GM12878 (cell line): Measurements from ENCODE around the gene PPP1R1A. TPM values are rescaled to one million over a fixed set of nuclear protein-coding genes. Genes with fewer than 3 reads are reported as not detected.

Source experiments
- ATAC-seq: fragments of 200-7000 bp; cut with Tn5 transposase; 3 replicates; pipeline ENCODE4 v1.9.1; 2020; ENCODE audit warnings: mild to moderate bottlenecking, moderate library complexity
- BruUV-seq: library from RNA; stranded (reverse); fragments of 400-500 nt; replicated peaks from 2 replicates; lab custom pipeline; 2021; lab: Mats Ljungman, UMichigan
- CTCF ChIA-PET: fragments of 300-600 bp; sonication (Branson Sonifier 250); formaldehyde crosslinking; extraction: SDS; loops from one replicate; lab custom pipeline; 2021; ENCODE audit warnings: inconsistent platforms; lab: Yijun Ruan, JAX
- POLR2A ChIA-PET: fragments of 350-600 bp; formaldehyde crosslinking; extraction: SDS; loops from one replicate; lab custom pipeline; 2021; ENCODE audit warnings: inconsistent platforms; lab: Charles Lee
- RAD21 ChIA-PET: fragments of 300-600 bp; sonication (Branson Sonifier 250); formaldehyde crosslinking; loops from one replicate; lab custom pipeline; 2023; ENCODE audit warnings: antibody characterized with exemption; ENCODE audit not compliant: unreplicated experiment; lab: Charles Lee
- SMC1A ChIA-PET: fragments of 300-600 bp; sonication (Branson Sonifier 250); formaldehyde crosslinking; loops from one replicate; lab custom pipeline; 2023; ENCODE audit not compliant: unreplicated experiment, uncharacterized antibody; lab: Charles Lee
- DNase-seq: peaks from one replicate; pipeline ENCODE4 v3.0.0-alpha.2; 2011; ENCODE audit warnings: low read depth, low spot score
- FAIRE-seq: peaks from 3 replicates; lab custom pipeline; 2011; peaks lifted over from hg19 to GRCh38; lab: Jason Lieb, UNC
- H2AFZ ChIP-seq: 2 replicates; pipeline ENCODE4 v1.6.0; 2011; ENCODE audit warnings: low read depth, low read length, control low read depth; ENCODE audit not compliant: control insufficient read depth
- H3K27ac ChIP-seq: 2 replicates; pipeline ENCODE4 v1.5.1; 2011; ENCODE audit warnings: control low read depth; ENCODE audit not compliant: control insufficient read depth, insufficient read depth
- H3K27me3 ChIP-seq, 2 experiments: replicated peaks in 1 of 2; 2 replicates each; pipeline versions ENCODE4 v1.6.0 to v1.6.1; 2011; ENCODE audit warnings: low read length in 1 of 2; ENCODE audit not compliant: control insufficient read depth in 2 of 2, insufficient read depth in 2 of 2
- H3K36me3 ChIP-seq, 2 experiments: 2 replicates each; pipeline ENCODE4 v1.5.1; 2011; ENCODE audit warnings: low read length in 1 of 2; ENCODE audit not compliant: control insufficient read depth in 2 of 2, insufficient read depth in 2 of 2
- H3K4me1 ChIP-seq: 2 replicates; pipeline ENCODE4 v1.6.1; 2011; ENCODE audit warnings: mild to moderate bottlenecking, low read length, moderate library complexity, mixed read lengths; ENCODE audit not compliant: control insufficient read depth, insufficient read depth
- H3K4me2 ChIP-seq: 2 replicates; pipeline ENCODE4 v1.6.0; 2011; ENCODE audit warnings: control low read depth; ENCODE audit not compliant: control insufficient read depth, insufficient read depth
- H3K4me3 ChIP-seq: fragments of 200-600 bp; sonication (generic); 2 replicates; pipeline ENCODE4 v1.5.1; 2016
- H3K79me2 ChIP-seq: 2 replicates; pipeline ENCODE4 v1.6.0; 2011; ENCODE audit warnings: low read length; ENCODE audit not compliant: control insufficient read depth, insufficient read depth
- H3K9ac ChIP-seq: 2 replicates; pipeline ENCODE4 v1.8.0; 2011; ENCODE audit warnings: low read length, control low read depth, mixed read lengths; ENCODE audit not compliant: control insufficient read depth, insufficient read depth
- H3K9me3 ChIP-seq: replicated peaks from 3 replicates; pipeline ENCODE4 v1.5.1; 2011; ENCODE audit warnings: mild to moderate bottlenecking, low read length; ENCODE audit not compliant: control insufficient read depth, insufficient read depth
- H4K20me1 ChIP-seq: 2 replicates; pipeline ENCODE4 v1.6.0; 2011; ENCODE audit not compliant: control insufficient read depth, insufficient read depth
- HDGF ChIP-seq: fragments of 450-650 bp; IDR thresholded peaks from 2 replicates; pipeline ENCODE4 v1.6.1; 2016; ENCODE audit warnings: antibody characterized with exemption
- RBBP5 ChIP-seq: fragments of 200-600 bp; sonication (generic); conservative IDR thresholded peaks from 2 replicates; pipeline ENCODE4 v1.6.1; 2016
- SREBF1 ChIP-seq: IDR thresholded peaks from 2 replicates; pipeline ENCODE4 v1.6.1; 2012; ENCODE audit warnings: mild to moderate bottlenecking, low read length
- SUPT20H ChIP-seq: IDR thresholded peaks from 2 replicates; pipeline ENCODE4 v1.6.1; 2011; ENCODE audit warnings: low read depth, mild to moderate bottlenecking, low read length, moderate library complexity, borderline replicate concordance; ENCODE audit not compliant: control insufficient read depth
- SUZ12 ChIP-seq: fragments of 200-600 bp; sonication (generic); IDR thresholded peaks from one replicate; pipeline ENCODE4 v1.6.1; 2018; ENCODE audit warnings: antibody characterized with exemption, mild to moderate bottlenecking; ENCODE audit not compliant: unreplicated experiment
- WRNIP1 ChIP-seq: IDR thresholded peaks from 2 replicates; pipeline ENCODE4 v1.6.1; 2011; ENCODE audit warnings: low read depth, low read length, improper control_type of control experiment, borderline replicate concordance
- WGBS: methylation state at CpG from one replicate; pipeline ENCODE4 v1.1.6; 2016; ENCODE audit warnings: low lambda C conversion rate; ENCODE audit not compliant: insufficient replicate concordance, insufficient coverage; ENCODE audit errors: missing lambda C conversion rate; 5-methylcytosine and 5-hydroxymethylcytosine counted together
- in situ Hi-C: fragments of 300-500 bp; cut with MboI; formaldehyde crosslinking; loops from 9 replicates; pipeline ENCODE4 v1.14.3; 2018; ENCODE audit warnings: mixed read lengths
- intact Hi-C: fragments of 100-400 bp; cut with micrococcal nuclease; formaldehyde crosslinking; loops from one replicate; pipeline ENCODE4 v1.14.2; 2022; ENCODE audit not compliant: unreplicated experiment
- polyA plus RNA-seq, 11 experiments: library from polyadenylated mRNA; depleted of rRNA in 4 of 11; unstranded in 6 of 11; stranded (reverse) in 5 of 11; fragments of >200 nt; fragmentation: Nextera tagmentation in 4 of 11; fragmentation: Illumina TruSeq in 1 of 11; extraction: Ambion mirVana in 4 of 11; extraction: Trizol in 1 of 11; gene quantifications; 1 replicate in 1 of 11; 2 replicates in 10 of 11; pipeline versions ENCODE4 v1.2.1 to v1.2.3, GENCODE V29; 2011 to 2016; ENCODE audit warnings: inconsistent platforms in 2 of 11, missing spikeins in 2 of 11, low read depth in 1 of 11
- total RNA-seq, 4 experiments: library from RNA; depleted of rRNA in 3 of 4; stranded (reverse); fragments of >200 nt in 3 of 4; fragmentation: Illumina TruSeq in 1 of 4; extraction: Trizol in 1 of 4; gene quantifications; 2 replicates each; pipeline versions ENCODE4 v1.2.1 to v1.2.3, GENCODE V29; 2013 to 2021
- TF ChIP-seq, protein P1 (sequence below): fragments of 450-650 bp; IDR thresholded peaks from 2 replicates; pipeline ENCODE4 v1.6.1; 2017; ENCODE audit warnings: low read depth, mild to moderate bottlenecking, moderate library complexity
- TF ChIP-seq, protein P2 (sequence below): fragments of 450-650 bp; conservative IDR thresholded peaks from 2 replicates; pipeline ENCODE4 v1.6.1; 2017; ENCODE audit warnings: mild to moderate bottlenecking, moderate library complexity
- TF ChIP-seq, protein P3 (sequence below): fragments of 150-350 bp; IDR thresholded peaks from 2 replicates; pipeline ENCODE4 v1.6.1; 2014; ENCODE audit warnings: mild to moderate bottlenecking, low read depth, low read length

PPP1R1A gene
- total and polyA plus RNA-seq, 10 of the 15 experiments (the other 5 are each of a cell fraction or from before 2014, with no cell fraction given) = 0.03 to 0.08 (median 0.07) TPM; not detected in 7

DNA sequence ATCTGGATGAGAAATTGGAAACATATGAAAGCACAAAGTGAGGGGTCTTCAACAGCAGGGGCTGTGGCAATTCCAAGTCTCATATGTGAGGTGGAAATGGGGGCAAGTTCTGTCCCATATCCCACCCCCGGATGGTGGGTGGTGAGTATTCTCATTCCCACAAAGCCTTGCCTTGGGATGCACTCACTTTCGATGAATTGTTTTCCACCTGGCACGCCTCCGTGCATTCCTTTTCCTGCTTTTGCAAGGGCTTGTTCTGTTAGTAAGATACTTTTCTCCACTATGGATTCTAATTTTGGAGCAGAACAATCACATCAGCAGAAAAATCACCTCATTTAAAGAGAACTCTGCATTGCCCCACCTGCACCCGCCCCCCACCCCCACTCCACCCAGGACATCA, 43.1 kb upstream of the PPP1R1A start:
- 38% methylated on average over 5 of the region's 5 CpGs for WGBS
- no peaks in the 10 kb centered on the region for H3K4me1 ChIP-seq
- H2AFZ ChIP-seq = no peak overlapping the region
- FAIRE-seq = no peak
- ChIA-PET CTCF (no interaction called here), RAD21 (no interaction called here), SMC1A (interaction anchor here (0.5 to 0.6 kb wide), 2 partner anchors 10 to 167 kb away, joined by 3 read pairs; no protein-coding TSS in a partner anchor), POLR2A (no interaction called here)
- TF ChIP-seq, protein P1, sequence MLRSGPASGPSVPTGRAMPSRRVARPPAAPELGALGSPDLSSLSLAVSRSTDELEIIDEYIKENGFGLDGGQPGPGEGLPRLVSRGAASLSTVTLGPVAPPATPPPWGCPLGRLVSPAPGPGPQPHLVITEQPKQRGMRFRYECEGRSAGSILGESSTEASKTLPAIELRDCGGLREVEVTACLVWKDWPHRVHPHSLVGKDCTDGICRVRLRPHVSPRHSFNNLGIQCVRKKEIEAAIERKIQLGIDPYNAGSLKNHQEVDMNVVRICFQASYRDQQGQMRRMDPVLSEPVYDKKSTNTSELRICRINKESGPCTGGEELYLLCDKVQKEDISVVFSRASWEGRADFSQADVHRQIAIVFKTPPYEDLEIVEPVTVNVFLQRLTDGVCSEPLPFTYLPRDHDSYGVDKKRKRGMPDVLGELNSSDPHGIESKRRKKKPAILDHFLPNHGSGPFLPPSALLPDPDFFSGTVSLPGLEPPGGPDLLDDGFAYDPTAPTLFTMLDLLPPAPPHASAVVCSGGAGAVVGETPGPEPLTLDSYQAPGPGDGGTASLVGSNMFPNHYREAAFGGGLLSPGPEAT = no peak
- H4K20me1 ChIP-seq = no peaks in the 10 kb centered on the region
- BruUV-seq = no TSS peak
- H3K9me3 ChIP-seq = no peaks in the 10 kb centered on the region; the same call in 2 of the 3 replicates
- in situ Hi-C loops = no loop called here
- no peak overlapping the region for H3K27ac ChIP-seq
- no peaks in the 10 kb centered on the region; a peak in 1 of 4 replicates for H3K27me3 ChIP-seq
- H3K79me2 ChIP-seq = no peaks in the 10 kb centered on the region
- no peak overlapping the region for H3K4me2 ChIP-seq
- intact Hi-C loops = no loop called here
- no peak overlapping the region for H3K4me3 ChIP-seq
- no peak for DNase-seq
- no peak overlapping the region for H3K9ac ChIP-seq
- no peaks in the 10 kb centered on the region for H3K36me3 ChIP-seq
- ATAC-seq = no peak

DNA sequence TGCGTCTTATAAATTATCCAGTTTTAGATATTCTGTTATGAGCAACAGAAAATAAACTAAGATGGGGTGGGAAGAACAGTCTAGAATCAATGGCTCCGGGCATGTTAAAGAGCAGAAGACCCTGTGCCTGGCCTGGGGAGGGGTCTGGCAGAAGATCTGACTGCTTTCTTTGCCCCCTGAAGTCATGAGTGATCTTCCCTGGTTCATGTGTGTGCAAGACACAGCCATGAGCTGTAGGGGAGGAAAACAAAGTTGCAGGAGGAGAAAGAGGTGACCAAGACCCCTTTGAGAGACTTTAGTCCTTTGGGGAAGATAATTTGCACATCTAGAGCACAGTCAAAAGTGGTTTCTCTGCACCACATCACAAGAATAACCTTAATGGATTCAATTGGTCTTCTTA, 41.5 kb upstream of the PPP1R1A start:
- H2AFZ ChIP-seq = no peak overlapping the region
- intact Hi-C loops (no loop called here), in situ Hi-C loops (no loop called here)
- FAIRE-seq (no peak), DNase-seq (no peak), ATAC-seq (no peak)
- SMC1A ChIA-PET = interaction anchor here (0.9 kb wide), 1 partner anchor 13 kb away, joined by 3 read pairs; no protein-coding TSS in a partner anchor
- CTCF ChIA-PET = interaction anchor here (1.1 kb wide), 1 partner anchor 29 kb away, joined by 3 read pairs; no protein-coding TSS in a partner anchor
- no TSS peak for BruUV-seq
- no peak overlapping the region for H3K4me2 ChIP-seq
- H3K4me1 ChIP-seq = no peaks in the 10 kb centered on the region
- POLR2A ChIA-PET = no interaction called here
- H3K4me3 ChIP-seq = no peak overlapping the region
- H3K9ac ChIP-seq = no peak overlapping the region
- H3K27ac ChIP-seq = no peak overlapping the region
- no peaks in the 10 kb centered on the region for H3K36me3 ChIP-seq
- WGBS = 43% methylated on average over 2 of the region's 2 CpGs
- RAD21 ChIA-PET = no interaction called here
- H3K9me3 ChIP-seq = no peaks in the 10 kb centered on the region; the same call in 2 of the 3 replicates
- no peaks in the 10 kb centered on the region; a peak in 1 of 4 replicates for H3K27me3 ChIP-seq
- no peaks in the 10 kb centered on the region for H4K20me1 ChIP-seq
- H3K79me2 ChIP-seq = no peaks in the 10 kb centered on the region
- TF ChIP-seq, protein P2, sequence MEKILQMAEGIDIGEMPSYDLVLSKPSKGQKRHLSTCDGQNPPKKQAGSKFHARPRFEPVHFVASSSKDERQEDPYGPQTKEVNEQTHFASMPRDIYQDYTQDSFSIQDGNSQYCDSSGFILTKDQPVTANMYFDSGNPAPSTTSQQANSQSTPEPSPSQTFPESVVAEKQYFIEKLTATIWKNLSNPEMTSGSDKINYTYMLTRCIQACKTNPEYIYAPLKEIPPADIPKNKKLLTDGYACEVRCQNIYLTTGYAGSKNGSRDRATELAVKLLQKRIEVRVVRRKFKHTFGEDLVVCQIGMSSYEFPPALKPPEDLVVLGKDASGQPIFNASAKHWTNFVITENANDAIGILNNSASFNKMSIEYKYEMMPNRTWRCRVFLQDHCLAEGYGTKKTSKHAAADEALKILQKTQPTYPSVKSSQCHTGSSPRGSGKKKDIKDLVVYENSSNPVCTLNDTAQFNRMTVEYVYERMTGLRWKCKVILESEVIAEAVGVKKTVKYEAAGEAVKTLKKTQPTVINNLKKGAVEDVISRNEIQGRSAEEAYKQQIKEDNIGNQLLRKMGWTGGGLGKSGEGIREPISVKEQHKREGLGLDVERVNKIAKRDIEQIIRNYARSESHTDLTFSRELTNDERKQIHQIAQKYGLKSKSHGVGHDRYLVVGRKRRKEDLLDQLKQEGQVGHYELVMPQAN = no peak
- no peak for TF ChIP-seq WRNIP1
- TF ChIP-seq SUZ12 = no peak
- TF ChIP-seq, protein P3, sequence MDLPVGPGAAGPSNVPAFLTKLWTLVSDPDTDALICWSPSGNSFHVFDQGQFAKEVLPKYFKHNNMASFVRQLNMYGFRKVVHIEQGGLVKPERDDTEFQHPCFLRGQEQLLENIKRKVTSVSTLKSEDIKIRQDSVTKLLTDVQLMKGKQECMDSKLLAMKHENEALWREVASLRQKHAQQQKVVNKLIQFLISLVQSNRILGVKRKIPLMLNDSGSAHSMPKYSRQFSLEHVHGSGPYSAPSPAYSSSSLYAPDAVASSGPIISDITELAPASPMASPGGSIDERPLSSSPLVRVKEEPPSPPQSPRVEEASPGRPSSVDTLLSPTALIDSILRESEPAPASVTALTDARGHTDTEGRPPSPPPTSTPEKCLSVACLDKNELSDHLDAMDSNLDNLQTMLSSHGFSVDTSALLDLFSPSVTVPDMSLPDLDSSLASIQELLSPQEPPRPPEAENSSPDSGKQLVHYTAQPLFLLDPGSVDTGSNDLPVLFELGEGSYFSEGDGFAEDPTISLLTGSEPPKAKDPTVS = no peak
- no peak for TF ChIP-seq HDGF
- TF ChIP-seq SREBF1 = no peak
- TF ChIP-seq RBBP5 = no peak
- no peak for TF ChIP-seq SUPT20H
